Body of pancreas (tissue), 4 donors: ENCODE measurements around the gene LSMEM2. TPM values are rescaled to one million over a fixed set of nuclear protein-coding genes. Genes with fewer than 3 reads are reported as not detected.
"Not testable (repeated sequence)": the region's sequence is repeated elsewhere in the genome, so short reads cannot be mapped to it uniquely, and the experiment has no call there.

Experiments used
- ATAC-seq: fragments of 150-250 bp; one replicate; pipeline ENCODE4 v1.9.1; 2016
- DNase-seq, 4 donors: peaks; one replicate each; pipeline ENCODE4 v3.0.0-alpha.2; 2019
- H3K27ac ChIP-seq, 4 donors: fragments of 200-600 bp; sonication (generic); 1 replicate in 3 of 4; 2 replicates in 1 of 4; pipeline versions ENCODE4 v1.5.1 to v1.6.1; 2016 to 2019; ENCODE audit warnings: mild to moderate bottlenecking in 1 of 4, mixed read lengths in 1 of 4, moderate library complexity in 1 of 4
- H3K27me3 ChIP-seq, 2 donors: fragments of 200-600 bp; sonication (generic); one replicate each; pipeline ENCODE4 v1.6.0; 2016; ENCODE audit warnings: mild to moderate bottlenecking in 1 of 2
- H3K36me3 ChIP-seq, 2 donors: fragments of 200-600 bp; sonication (generic); replicated peaks in 1 of 2; 2 replicates each; pipeline ENCODE4 v1.5.1; 2016; ENCODE audit warnings: low read depth in 2 of 2; ENCODE audit not compliant: insufficient read depth in 1 of 2
- H3K4me1 ChIP-seq: fragments of 200-600 bp; sonication (generic); one replicate; pipeline ENCODE4 v1.6.0; 2016
- H3K4me3 ChIP-seq, 2 donors: fragments of 200-600 bp; sonication (generic); 1 replicate in 1 of 2; 2 replicates in 1 of 2; pipeline ENCODE4 v1.5.1; 2016 to 2019
- H3K9me3 ChIP-seq, 3 donors: fragments of 200-600 bp; sonication (generic); 1 replicate in 2 of 3; 2 replicates in 1 of 3; pipeline ENCODE4 v1.5.1; 2016
- CTCF ChIP-seq, 7 experiments: fragments of 450-650 bp in 4 of 7; fragments of 200-600 bp in 3 of 7; sonication (generic) in 3 of 7; IDR thresholded peaks; one replicate each; pipeline ENCODE4 v1.5.1; 2016 to 2019; ENCODE audit warnings: antibody characterized with exemption in 7 of 7
- POLR2A ChIP-seq, 3 donors: fragments of 450-650 bp; IDR thresholded peaks; one replicate each; pipeline ENCODE4 v1.6.1; 2016; ENCODE audit warnings: antibody characterized with exemption in 3 of 3, mild to moderate bottlenecking in 2 of 3
- WGBS, 2 donors: methylation state at CpG; one replicate each; pipeline ENCODE4 v1.1.5; 2017; 5-methylcytosine and 5-hydroxymethylcytosine counted together
- intact Hi-C: fragments of 100-400 bp; cut with DNase I; formaldehyde crosslinking; loops from one replicate; pipeline ENCODE4 v1.15.1; 2023
- total RNA-seq, 2 donors: library from RNA; depleted of rRNA; stranded (reverse); fragments of >200 nt; gene quantifications; one replicate each; pipeline ENCODE4 v1.1.0, GENCODE V29; 2016

The LSMEM2 gene
- total RNA-seq, 2 donors from 2014 or later: not detected

- no peak for TF ChIP-seq POLR2A (IDR thresholded peaks at IDR 0.05)
- TF ChIP-seq CTCF (IDR thresholded peaks at IDR 0.05): peak in 1 of 7 experiments; percentile 9
- no peak for ATAC-seq
- DNase-seq: peak in 1 of 4 donors; percentile 74
- Histone ChIP-seq H3K36me3 (no peaks in the 10 kb centered on the region), H3K27me3 (no peaks in the 10 kb centered on the region), H3K9me3 (no peaks in the 10 kb centered on the region), H3K4me1 (peaks cover 63% of the 10 kb centered on the region), H3K27ac (peak overlapping the region; percentile 38 to 80 (median 58)), H3K4me3 (no peak overlapping the region)
- WGBS, 2 donors: 42 to 43% methylated on average over 5 to 14 of the region's 14 CpGs
- intact Hi-C loops: no loop called here
Measured at GRCh38 chr3:50242851-50243542, 35.9 kb upstream of the LSMEM2 start.

GRCh38 chr3:50243543-50243895 lies 35.4 kb upstream of the LSMEM2 start:
- Histone ChIP-seq H3K27ac (peak overlapping the region in 3 of 4 donors; percentile 43 to 80 (median 74)), H3K27me3 (no peaks in the 10 kb centered on the region), H3K4me3 (no peak overlapping the region), H3K9me3 (no peaks in the 10 kb centered on the region), H3K36me3 (no peaks in the 10 kb centered on the region), H3K4me1 (peaks cover 62% of the 10 kb centered on the region)
- no peak for ATAC-seq
- TF ChIP-seq CTCF (IDR thresholded peaks at IDR 0.05): no peak
- no peak for TF ChIP-seq POLR2A (IDR thresholded peaks at IDR 0.05)
- no peak for DNase-seq
- 73 to 78% methylated on average over 4 of the region's 4 CpGs for WGBS, 2 donors
- intact Hi-C loops: no loop called here

DNA sequence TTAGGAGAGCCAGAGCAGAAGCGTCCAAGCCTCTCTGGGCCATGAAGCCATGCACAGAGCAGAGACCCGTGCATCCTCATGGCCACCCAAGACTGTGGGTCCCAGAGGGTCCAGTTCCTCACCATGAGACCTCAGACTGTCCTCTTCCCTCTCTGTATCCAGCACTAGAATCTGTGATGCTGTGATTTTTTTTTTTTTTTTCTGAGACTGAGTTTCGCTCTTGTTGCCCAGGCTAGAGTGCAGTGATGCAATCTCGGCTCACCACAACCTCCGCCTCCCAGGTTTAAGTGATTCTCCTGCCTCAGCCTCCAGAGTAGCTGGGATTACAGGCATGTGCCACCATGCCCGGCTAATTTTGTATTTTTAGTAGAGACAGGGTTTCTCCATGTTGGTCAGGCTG lies 34.1 kb upstream of the LSMEM2 start:
- H3K9me3 ChIP-seq, ATAC-seq, H3K4me3 ChIP-seq, DNase-seq, intact Hi-C loops, H3K36me3 ChIP-seq, H3K27me3 ChIP-seq: not testable (repeated sequence)
- H3K27ac ChIP-seq: peak overlapping the region in 2 of 4 donors; percentile 74 to 80
- WGBS, 2 donors: 68 to 79% methylated on average over 6 of the region's 6 CpGs
- peaks cover 53% of the 10 kb centered on the region for H3K4me1 ChIP-seq

GRCh38 chr3:50245251-50245745 lies 33.6 kb upstream of the LSMEM2 start:
- Histone ChIP-seq H3K9me3 (no peaks in the 10 kb centered on the region), H3K4me3 (no peak overlapping the region), H3K36me3 (no peaks in the 10 kb centered on the region), H3K27ac (peak overlapping the region in 3 of 4 donors; percentile 74 to 81 (median 80)), H3K27me3 (no peaks in the 10 kb centered on the region), H3K4me1 (peaks cover 49% of the 10 kb centered on the region)
- TF ChIP-seq POLR2A (IDR thresholded peaks at IDR 0.05) (no peak), CTCF (IDR thresholded peaks at IDR 0.05) (no peak)
- 68 to 84% methylated on average over 7 to 15 of the region's 16 CpGs for WGBS, 2 donors
- no peak for ATAC-seq
- no peak for DNase-seq
- intact Hi-C loops: no loop called here

DNA sequence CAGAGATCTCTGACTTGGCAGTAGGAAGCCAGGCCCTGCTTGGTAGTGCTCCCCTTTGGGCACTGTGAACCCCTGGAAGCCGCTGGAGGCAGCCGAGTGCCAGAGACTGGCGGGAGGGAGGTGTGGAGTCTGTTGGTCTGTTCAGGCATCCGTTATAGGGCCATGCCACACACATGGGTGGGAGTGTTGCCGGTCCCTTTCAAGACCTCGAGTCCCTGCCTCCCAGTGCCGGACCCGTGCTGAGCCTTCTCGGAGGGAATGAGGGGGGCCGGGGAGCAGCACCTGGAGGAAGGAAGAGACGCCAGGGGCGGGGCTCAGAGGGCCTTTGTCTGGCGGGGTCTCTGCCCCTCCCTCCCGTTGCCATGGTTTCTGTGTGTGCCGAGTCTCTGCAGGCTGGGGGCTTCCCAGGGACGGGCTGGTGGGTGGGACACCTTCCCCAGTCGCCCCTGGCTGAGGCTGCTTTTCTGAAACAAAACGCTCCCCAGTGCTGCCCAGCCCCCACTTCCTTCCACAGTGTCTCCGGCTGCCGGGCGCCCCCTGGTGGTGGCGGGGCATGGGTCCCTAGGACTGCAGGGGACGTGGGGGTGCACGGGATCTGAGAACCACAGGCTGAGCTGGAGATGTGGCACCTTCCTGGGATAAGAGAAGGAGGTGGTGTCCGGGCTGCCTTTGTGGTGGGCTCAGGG lies 32.9 kb upstream of the LSMEM2 start:
- H3K27ac ChIP-seq: peak overlapping the region; percentile 56 to 81 (median 77)
- DNase-seq (peak; percentile 89 to 93 (median 92)), ATAC-seq (peak; percentile 86)
- H3K9me3 ChIP-seq: no peaks in the 10 kb centered on the region
- peak; percentile 96 to 98 (median 97) for TF ChIP-seq CTCF (IDR thresholded peaks at IDR 0.05)
- TF ChIP-seq POLR2A (IDR thresholded peaks at IDR 0.05): no peak
- no peaks in the 10 kb centered on the region for H3K36me3 ChIP-seq
- intact Hi-C loops: no loop called here
- WGBS, 2 donors: 0 to 4% methylated on average over 5 to 24 of the region's 25 CpGs
- peak overlapping the region in 1 of 2 donors; percentile 1 for H3K4me3 ChIP-seq
- peaks cover 50% of the 10 kb centered on the region for H3K4me1 ChIP-seq
- no peaks in the 10 kb centered on the region for H3K27me3 ChIP-seq
